GM10248 (cell line): ENCODE measurements around the gene PRR7.

ENCODE experiments used
- CTCF ChIA-PET: fragments of 300-600 bp; sonication (Branson Sonifier 250); formaldehyde crosslinking; extraction: SDS; loops from one replicate; lab custom pipeline; 2021; ENCODE audit warnings: antibody characterized with exemption; lab: Yijun Ruan, JAX
- POLR2A ChIA-PET: fragments of 350-650 bp; sonication (Branson Sonifier 250); formaldehyde crosslinking; extraction: SDS; loops from one replicate; lab custom pipeline; 2020; ENCODE audit warnings: antibody characterized with exemption; lab: Yijun Ruan, JAX
- DNase-seq: peaks from one replicate; pipeline ENCODE4 v3.0.0; 2012; ENCODE audit errors: extremely low spot score
- TF ChIP-seq, protein P1 (sequence below): IDR thresholded peaks from 2 replicates; pipeline ENCODE4 v1.5.1; 2012; ENCODE audit warnings: mild to moderate bottlenecking, low read depth; ENCODE audit errors: extremely low read depth, missing control alignments, control extremely low read depth

Gene PRR7

DNA sequence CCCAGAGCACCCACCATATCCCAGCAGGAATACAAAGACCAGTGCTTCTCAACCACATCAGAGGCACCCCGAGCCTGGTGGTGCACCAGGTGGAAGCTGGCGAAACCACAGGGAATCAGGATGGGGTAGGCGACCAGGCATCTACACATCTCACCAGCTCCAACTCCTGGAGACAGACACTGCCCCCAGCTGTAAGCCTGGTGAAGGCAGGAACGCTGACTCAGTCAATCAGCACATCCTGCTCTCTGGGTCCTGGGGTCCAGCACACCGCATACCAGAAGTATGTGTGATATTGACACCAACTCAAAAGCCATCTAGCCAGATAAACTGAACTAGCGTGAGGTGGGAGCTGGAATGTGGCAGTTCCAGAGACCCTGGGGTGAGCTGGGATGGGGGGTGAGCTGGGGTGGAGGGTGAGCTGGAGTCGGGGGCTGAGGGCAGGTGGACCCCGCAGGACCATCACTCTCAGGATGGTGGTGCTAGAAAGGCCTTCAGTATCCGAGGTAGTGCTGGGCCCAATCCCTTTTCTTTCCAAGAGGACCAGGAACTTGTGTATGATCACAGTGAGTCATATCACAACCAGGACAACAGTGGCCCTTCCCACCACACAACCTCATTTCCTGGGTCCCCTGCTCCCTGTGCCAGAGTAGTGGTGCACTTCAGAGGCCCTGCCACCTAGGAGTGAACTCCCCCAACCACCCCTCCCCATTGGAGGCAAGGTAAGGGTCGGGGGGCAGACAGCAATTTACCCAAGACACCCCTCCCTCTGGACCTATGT is 24.3 kb downstream of the PRR7 start:
- DNase-seq: no peak
- ChIA-PET CTCF (interaction anchor here (1.3 to 10.9 kb wide), 7 partner anchors 8 to 81 kb away, joined by 3 to 123 read pairs (median 9); partner anchors contain the start of gene DOK3), POLR2A (no interaction called here)
- TF ChIP-seq, protein P1, sequence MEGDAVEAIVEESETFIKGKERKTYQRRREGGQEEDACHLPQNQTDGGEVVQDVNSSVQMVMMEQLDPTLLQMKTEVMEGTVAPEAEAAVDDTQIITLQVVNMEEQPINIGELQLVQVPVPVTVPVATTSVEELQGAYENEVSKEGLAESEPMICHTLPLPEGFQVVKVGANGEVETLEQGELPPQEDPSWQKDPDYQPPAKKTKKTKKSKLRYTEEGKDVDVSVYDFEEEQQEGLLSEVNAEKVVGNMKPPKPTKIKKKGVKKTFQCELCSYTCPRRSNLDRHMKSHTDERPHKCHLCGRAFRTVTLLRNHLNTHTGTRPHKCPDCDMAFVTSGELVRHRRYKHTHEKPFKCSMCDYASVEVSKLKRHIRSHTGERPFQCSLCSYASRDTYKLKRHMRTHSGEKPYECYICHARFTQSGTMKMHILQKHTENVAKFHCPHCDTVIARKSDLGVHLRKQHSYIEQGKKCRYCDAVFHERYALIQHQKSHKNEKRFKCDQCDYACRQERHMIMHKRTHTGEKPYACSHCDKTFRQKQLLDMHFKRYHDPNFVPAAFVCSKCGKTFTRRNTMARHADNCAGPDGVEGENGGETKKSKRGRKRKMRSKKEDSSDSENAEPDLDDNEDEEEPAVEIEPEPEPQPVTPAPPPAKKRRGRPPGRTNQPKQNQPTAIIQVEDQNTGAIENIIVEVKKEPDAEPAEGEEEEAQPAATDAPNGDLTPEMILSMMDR: no peak

DNA sequence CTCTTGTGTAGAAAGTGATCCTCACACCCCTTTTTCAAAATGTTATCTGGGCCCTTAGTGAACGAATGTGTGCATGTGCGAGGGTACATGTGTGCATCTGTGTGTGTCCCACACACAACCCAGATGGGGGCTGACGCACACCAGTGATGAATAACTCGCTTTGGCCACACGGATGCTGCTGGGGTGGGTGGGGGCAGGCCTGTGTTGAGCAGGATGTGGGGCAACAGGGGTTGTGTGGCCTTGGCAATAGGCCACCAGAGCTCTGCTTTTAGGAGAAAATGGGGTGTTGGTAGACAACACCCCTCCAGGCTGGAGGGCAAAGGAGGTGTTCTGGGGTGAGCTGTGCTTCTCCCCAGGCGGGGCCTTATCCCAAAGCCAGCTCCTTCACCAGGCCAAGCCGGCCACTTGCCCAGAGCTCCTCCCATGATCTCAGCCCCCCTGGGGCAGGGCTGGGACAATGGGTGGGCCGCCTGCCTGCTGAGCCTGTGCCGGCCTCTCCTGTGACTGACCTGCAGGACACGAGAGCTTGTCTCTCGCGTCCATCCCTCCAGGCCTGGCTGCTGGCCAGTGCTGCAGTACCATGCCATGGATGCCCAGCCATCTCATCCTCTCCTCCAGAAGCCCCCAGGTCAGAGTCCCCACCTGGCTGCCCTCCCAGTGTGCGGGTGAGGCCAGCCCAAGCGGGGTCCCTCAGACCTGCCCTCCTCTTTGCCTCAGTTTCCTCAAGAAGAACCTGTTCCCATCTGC is 25.2 kb downstream of the PRR7 start:
- CTCF ChIA-PET: interaction anchor here (0.9 to 10.9 kb wide), 10 partner anchors 8 to 89 kb away, joined by 3 to 123 read pairs (median 5); partner anchors contain the start of gene DOK3
- POLR2A ChIA-PET: interaction anchor here (0.5 to 0.6 kb wide), 2 partner anchors 126 to 129 kb away, joined by 3 read pairs; no protein-coding TSS in a partner anchor
- TF ChIP-seq, protein P1: no peak
- DNase-seq: no peak

DNA sequence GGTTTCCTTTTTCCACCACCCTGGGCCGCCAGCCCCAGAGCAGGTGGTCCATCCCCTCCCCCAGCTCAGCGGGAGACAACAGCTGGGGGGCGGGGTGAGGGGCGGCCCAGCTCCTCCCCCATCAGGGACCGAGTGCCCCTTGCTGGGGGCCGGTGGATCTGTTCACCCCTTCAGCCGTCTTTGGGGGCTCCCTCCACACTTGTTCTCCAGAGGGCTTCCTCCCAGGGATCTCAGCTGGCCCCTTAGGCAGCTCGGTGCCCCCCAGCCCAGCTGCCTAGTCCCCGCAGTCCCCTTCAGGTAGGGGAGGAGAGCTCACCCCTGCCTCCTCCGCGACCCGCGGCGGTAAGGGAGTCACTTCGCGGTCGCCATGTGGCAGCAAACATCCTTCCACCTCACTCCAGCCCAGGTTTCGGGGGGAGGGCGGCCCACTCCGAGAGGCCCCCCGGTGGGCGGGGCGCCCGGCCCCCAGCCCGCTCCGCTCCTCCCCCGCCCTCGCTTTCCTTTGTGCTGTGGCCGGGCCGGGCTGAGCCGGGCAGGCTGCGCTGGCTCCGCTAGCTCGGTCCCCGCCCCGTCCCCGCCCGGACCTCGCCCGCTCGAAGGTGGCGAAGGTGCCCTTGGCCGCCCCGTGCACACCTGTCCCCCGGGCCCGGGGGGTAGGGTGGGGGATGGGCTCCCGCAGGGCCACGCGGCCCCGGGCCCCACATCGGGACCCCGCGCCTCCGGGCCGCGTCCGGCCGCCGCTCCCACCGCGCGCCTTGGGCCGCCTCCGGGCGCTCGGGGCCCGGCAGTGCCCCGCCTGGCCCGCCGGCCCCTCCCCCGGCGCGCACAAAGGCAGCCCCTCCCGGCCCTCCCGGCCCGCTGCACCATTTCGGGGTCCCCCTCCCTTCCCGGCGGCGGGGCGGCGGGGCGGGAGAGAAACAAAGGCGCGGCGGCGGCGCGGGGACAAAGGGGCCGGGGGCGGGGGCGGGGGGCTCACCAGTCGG is 26.1 kb downstream of the PRR7 start:
- peak; percentile 84 for DNase-seq
- ChIA-PET POLR2A (interaction anchor here (0.5 to 0.6 kb wide), 2 partner anchors 127 to 128 kb away, joined by 3 read pairs; no protein-coding TSS in a partner anchor), CTCF (interaction anchor here (0.9 to 10.9 kb wide), 9 partner anchors 9 to 88 kb away, joined by 3 to 123 read pairs (median 6); partner anchors contain the start of gene DOK3)
- TF ChIP-seq, protein P1: peak; percentile 17

DNA sequence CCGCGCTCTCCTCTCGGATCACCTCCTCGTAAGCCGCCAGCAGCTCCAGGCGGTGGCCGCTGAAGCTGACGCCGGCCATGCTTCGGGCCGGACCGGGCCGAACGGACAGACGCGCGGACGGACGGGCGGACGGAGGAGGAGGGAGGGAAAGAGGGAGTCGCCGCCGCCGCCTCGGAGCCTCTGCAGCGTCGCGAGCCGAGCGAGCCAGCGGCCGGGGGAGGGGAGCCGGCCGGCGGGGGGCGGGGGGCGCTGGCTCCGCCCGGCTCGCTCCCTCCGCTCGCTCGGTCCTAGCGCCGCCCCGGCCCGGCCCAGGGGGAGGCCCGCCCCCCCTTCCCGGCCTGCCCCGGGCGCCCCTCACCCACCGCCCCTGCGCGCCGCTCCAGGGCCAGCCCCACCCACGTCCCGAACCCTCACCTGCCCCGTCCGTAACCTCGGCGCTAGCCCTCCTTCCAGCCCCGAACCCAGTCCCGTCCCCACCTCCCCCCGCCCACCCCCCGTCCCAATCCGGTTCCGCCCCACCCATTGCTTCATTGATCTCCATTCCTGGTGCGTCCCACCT is 26.9 kb downstream of the PRR7 start, which contains the start of gene DBN1:
Gene DBN1 (minus strand): TSS at position 192 of the 559 bp plus-strand sequence. CDS start 113 bp downstream, at position 79.
- ChIA-PET POLR2A (interaction anchor here (0.7 kb wide), 1 partner anchor 161 kb away, joined by 6 read pairs; no protein-coding TSS in a partner anchor), CTCF (interaction anchor here (0.7 to 10.9 kb wide), 6 partner anchors 18 to 84 kb away, joined by 3 to 123 read pairs (median 8); no protein-coding TSS in a partner anchor)
- TF ChIP-seq, protein P1: no peak
- peak; percentile 87 for DNase-seq

DNA sequence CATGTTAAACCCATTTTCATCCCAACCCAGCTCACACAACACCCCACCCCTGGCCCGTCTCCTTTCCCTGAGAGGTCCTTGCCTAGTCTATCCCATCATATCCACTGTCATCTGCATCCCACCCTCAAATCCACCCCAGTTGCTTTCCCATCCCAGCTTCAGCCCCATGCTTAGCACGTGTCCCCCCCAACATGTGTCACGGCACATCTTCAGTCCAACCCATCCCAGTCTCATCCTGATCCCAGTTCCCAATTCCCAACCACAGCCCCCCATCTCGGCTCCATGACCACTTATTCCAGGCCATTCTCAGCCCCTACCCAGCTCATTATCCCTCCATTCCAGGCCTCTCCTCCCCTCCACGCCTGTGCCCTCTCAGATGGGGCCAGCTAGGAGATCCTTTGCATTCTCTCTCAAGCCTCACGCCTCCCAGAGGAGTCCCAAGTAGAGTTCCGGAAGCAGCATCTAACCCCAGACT is 27.4 kb downstream of the PRR7 start:
- TF ChIP-seq, protein P1: no peak
- CTCF ChIA-PET: interaction anchor here (0.7 to 0.9 kb wide), 2 partner anchors 21 to 83 kb away, joined by 3 read pairs; no protein-coding TSS in a partner anchor
- POLR2A ChIA-PET: interaction anchor here (0.7 kb wide), 1 partner anchor 162 kb away, joined by 6 read pairs; no protein-coding TSS in a partner anchor
- DNase-seq: no peak
